Chondrocyte (in vitro differentiated cells): Measurements from ENCODE around the gene AP1G2. TPM values are rescaled to one million over a fixed set of nuclear protein-coding genes. Genes with fewer than 3 reads are reported as not detected.

Experiments used
- DNase-seq: peaks from one replicate; pipeline ENCODE4 v3.0.0; 2021; ENCODE audit warnings: mixed read lengths, low spot score
- H3K27ac Mint-ChIP-seq: one replicate; pipeline ENCODE4 v1.8.0; 2021; ENCODE audit warnings: mild to moderate bottlenecking, moderate library complexity, mixed read lengths; ENCODE audit not compliant: unreplicated experiment
- H3K27me3 Mint-ChIP-seq: 2 replicates; pipeline ENCODE4 v1.8.0; 2021; ENCODE audit warnings: low read depth, mixed read lengths
- H3K36me3 Mint-ChIP-seq: 2 replicates; pipeline ENCODE4 v1.8.0; 2021; ENCODE audit warnings: low read depth, mixed read lengths
- H3K4me1 Mint-ChIP-seq: 2 replicates; pipeline ENCODE4 v1.8.0; 2021; ENCODE audit warnings: low read depth, mild to moderate bottlenecking, mixed read lengths
- H3K4me3 Mint-ChIP-seq: one replicate; pipeline ENCODE4 v1.8.0; 2021; ENCODE audit warnings: mild to moderate bottlenecking, moderate library complexity, mixed read lengths; ENCODE audit not compliant: unreplicated experiment
- H3K9me3 Mint-ChIP-seq: 2 replicates; pipeline ENCODE4 v1.8.0; 2021; ENCODE audit warnings: low read depth, mixed read lengths
- total RNA-seq: library from RNA; stranded (reverse); gene quantifications from 3 replicates; pipeline ENCODE4 v1.2.1, GENCODE V29; 2021
- TF ChIP-seq, protein P1 (sequence below): fragments of 200-600 bp; sonication (generic); IDR thresholded peaks from 2 replicates; pipeline ENCODE4 v1.5.0; 2021; ENCODE audit warnings: antibody characterized with exemption, mild to moderate bottlenecking, moderate library complexity

AP1G2 gene
- total RNA-seq, 1 donor from 2014 or later: 16.4 TPM

DNA sequence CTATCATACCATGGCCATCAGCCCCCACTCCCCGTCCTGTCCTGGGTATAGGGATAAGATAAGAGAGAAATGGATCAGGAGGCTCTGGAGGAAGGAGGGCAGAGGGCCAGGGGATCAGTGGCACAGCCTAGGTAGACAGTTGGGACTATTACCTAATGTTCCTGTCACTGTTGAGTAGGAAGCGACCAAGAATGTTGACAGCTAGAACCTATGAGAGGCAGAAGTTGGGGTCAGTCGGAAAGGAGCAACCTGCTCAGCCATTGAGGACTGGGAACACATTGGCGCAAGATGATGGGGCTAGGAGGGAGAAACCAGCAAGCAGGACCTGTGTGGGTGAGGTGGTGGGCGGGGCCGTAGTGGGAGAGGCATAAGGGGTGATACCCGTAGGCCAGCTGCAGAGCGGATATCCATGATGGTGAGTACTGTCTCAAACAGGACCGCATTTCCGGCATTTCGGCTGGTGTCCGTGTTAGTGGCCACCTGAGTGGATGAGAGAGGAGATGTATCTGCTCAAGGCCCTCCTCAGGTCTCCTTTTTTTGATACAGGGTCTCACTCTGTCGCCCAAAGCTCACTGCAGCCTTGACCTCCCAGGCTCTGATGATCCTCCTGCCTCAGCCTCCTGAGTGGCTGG, 3.3 kb downstream of the AP1G2 start:
- no peak overlapping the region for H3K4me3 Mint-ChIP-seq
- DNase-seq: peak; percentile 83
- peaks cover 4% of the 10 kb centered on the region for H3K36me3 Mint-ChIP-seq
- peaks cover 21% of the 10 kb centered on the region for H3K4me1 Mint-ChIP-seq
- H3K27ac Mint-ChIP-seq: no peak overlapping the region
- TF ChIP-seq, protein P1, sequence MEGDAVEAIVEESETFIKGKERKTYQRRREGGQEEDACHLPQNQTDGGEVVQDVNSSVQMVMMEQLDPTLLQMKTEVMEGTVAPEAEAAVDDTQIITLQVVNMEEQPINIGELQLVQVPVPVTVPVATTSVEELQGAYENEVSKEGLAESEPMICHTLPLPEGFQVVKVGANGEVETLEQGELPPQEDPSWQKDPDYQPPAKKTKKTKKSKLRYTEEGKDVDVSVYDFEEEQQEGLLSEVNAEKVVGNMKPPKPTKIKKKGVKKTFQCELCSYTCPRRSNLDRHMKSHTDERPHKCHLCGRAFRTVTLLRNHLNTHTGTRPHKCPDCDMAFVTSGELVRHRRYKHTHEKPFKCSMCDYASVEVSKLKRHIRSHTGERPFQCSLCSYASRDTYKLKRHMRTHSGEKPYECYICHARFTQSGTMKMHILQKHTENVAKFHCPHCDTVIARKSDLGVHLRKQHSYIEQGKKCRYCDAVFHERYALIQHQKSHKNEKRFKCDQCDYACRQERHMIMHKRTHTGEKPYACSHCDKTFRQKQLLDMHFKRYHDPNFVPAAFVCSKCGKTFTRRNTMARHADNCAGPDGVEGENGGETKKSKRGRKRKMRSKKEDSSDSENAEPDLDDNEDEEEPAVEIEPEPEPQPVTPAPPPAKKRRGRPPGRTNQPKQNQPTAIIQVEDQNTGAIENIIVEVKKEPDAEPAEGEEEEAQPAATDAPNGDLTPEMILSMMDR: no peak
- peaks cover 2% of the 10 kb centered on the region for H3K27me3 Mint-ChIP-seq
- no peaks in the 10 kb centered on the region for H3K9me3 Mint-ChIP-seq

GRCh38 chr14:23563473-23564180, 4.0 kb downstream of the AP1G2 start:
- H3K36me3 Mint-ChIP-seq: peaks cover 6% of the 10 kb centered on the region
- TF ChIP-seq, protein P1: no peak
- no peak overlapping the region for H3K27ac Mint-ChIP-seq
- DNase-seq: peak; percentile 65
- H3K27me3 Mint-ChIP-seq: no peaks in the 10 kb centered on the region
- no peaks in the 10 kb centered on the region for H3K9me3 Mint-ChIP-seq
- H3K4me1 Mint-ChIP-seq: peaks cover 21% of the 10 kb centered on the region
- H3K4me3 Mint-ChIP-seq: no peak overlapping the region

DNA sequence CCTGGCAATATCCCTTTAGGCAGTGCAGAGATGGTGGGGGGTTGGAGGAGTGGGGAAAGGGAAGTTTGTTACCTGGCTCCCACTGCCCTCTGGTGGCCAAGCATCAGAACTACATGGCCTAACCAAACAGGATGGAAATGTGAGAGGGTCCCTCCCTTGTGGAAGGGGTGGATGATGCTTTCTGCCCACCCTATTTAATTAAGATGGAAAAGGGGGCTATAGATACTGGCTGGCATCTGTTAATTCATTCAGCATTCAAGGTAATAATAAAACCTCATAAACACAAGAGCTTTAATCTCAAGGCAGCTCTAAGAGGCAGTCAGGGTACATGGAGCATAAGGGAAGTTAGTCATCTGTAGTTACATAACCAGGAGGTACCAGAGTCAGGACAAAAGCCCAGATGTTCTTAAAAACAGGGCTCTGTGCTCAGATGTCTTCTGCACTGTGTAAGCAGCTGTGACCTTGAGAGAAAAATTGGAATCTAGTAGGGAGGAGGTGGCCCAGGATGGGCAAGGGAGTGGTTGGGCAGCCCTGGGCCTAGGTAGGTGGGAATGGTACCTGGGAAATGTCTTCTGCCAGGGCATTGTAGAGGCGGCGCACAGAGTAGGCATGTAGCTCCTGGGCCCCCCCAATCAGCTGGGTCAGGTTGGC, 4.6 kb downstream of the AP1G2 start:
- no peaks in the 10 kb centered on the region for H3K9me3 Mint-ChIP-seq
- TF ChIP-seq, protein P1: peak; percentile 93
- H3K27me3 Mint-ChIP-seq: no peaks in the 10 kb centered on the region
- peaks cover 22% of the 10 kb centered on the region for H3K4me1 Mint-ChIP-seq
- peaks cover 6% of the 10 kb centered on the region for H3K36me3 Mint-ChIP-seq
- H3K27ac Mint-ChIP-seq: no peak overlapping the region
- H3K4me3 Mint-ChIP-seq: no peak overlapping the region
- DNase-seq: peak; percentile 61

DNA sequence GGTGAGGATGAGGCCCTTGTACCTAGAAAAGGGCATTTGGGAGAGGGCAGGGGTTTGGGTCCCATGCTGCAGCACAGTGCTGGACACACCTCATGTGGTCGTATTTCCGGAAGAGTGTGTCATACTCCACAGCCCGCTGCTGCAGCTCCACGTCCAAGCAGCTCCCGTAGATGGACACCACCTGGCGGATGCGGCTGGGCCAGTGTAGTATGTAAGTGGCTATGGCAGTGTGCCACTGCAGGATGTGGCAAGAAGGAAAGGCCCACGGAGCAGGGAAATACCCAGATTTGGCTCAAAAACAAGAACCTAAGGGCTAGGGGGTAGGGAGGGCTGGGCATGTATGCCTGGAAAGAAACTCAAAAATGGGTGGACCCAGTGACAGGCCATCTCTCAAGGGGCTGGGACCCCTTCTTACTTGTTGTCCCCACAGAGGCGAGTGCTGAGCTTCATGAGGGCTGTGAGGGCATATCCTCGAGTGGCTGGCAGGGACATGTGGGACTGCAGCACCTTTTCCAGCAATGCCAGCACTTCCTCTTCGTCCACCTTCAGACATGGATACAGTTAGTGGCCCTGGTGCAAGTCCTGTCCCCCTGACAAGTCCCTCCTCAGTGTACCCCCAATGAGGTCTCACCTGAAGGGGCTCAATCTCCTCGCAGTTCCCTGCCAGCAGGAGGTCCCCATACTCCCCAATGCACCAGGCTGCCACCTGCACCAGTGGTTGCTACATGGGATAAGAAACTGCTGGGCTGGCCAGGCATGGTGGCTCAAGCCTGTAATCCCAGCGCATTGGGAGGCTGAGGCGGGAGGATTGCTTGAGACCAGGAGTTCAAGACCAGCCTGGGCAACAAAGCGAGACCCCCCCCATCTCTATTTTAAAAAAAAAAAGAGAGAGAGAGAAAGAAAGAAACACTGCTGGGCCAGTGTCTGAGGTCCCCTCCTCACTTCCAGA, 5.4 kb downstream of the AP1G2 start:
- H3K9me3 Mint-ChIP-seq: no peaks in the 10 kb centered on the region
- no peak overlapping the region for H3K4me3 Mint-ChIP-seq

More for the DNA sequence above, 5.4 kb downstream of the AP1G2 start:
- peak; percentile 85 for DNase-seq
- H3K4me1 Mint-ChIP-seq: peaks cover 21% of the 10 kb centered on the region
- peaks cover 6% of the 10 kb centered on the region for H3K36me3 Mint-ChIP-seq
- no peaks in the 10 kb centered on the region for H3K27me3 Mint-ChIP-seq
- H3K27ac Mint-ChIP-seq: no peak overlapping the region
- TF ChIP-seq, protein P1: no peak
